ENCODE measurements around the gene CXCR1.
"Not testable (repeated sequence)": the region's sequence is repeated elsewhere in the genome, so short reads cannot be mapped to it uniquely, and the experiment has no call there.

Gene CXCR1

DNA sequence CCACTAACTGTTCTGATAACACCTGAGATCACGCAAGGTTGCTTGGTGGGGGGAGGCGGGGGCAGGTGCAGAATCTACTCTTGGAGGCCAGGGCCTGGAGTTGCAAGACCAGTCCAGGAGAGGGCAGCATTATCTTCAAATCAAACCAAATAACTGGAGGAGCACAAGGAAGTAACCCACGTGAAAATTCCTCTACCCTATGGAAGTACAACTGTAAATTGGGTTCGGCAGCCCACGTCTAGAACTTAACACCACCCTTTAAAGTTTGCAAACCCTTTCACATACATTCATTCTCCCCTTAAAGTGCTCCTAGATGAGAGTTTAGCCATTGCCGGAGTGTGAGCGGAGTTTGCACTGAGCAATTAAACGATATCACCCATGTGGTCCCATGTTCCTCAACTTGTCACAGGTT is 19.6 kb upstream of the CXCR1 start:
- POLR2A ChIA-PET (ENCODE audit: low non-redundant PET) = no interaction called here
- CTCF ChIA-PET = no interaction called here
- H3K27ac ChIP-seq = no peak overlapping the region
- peak; percentile 88 for TF ChIP-seq CTCF (conservative IDR thresholded peaks at IDR 0.05; ENCODE audit: low read depth)
- peak; percentile 84 for DNase-seq (ENCODE audit: low spot score)

- DNase-seq (ENCODE audit: low spot score) = no peak
- POLR2A ChIA-PET (ENCODE audit: low non-redundant PET) = no interaction called here
- no peak for TF ChIP-seq CTCF (conservative IDR thresholded peaks at IDR 0.05; ENCODE audit: low read depth)
- CTCF ChIA-PET = interaction anchor here (0.7 kb wide), 1 partner anchor 205 kb away, joined by 3 read pairs; no protein-coding TSS in a partner anchor
- no peak overlapping the region for H3K27ac ChIP-seq
These were observed 17.6 kb upstream of the CXCR1 start for GRCh38 chr2:218184331-218184730.

DNA sequence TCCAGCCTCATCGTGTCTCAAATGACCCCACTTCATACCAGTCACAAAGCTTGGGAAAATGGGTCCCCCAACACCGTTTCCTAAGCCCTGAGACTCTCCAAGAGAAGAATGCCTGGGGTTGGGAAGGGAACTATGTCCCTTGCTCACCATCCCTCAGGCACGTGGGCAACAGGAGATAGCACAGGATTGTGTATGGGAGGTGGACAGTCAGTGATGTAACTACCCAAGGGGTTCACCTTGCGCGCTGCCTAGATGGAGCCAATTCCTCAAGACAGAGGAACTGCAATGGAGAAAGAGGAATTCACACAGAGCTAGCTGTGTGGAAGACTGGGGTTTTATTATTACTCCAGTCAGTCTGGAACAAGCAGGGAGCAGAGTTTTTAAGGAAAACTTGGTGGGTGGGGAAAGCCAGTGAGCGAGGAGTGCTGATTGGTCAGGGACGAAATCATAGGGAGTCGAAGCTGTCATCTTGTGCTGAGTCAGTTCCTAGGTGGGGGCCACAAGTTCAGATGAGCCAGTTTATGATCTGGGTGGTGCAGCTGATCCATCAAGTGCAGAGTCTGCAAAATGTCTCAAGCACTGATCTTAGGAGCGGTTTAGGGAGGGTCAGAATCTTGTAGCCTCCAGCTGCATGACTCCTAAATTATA is 13.8 kb upstream of the CXCR1 start:
- CTCF ChIA-PET = interaction anchor here (0.7 kb wide), 1 partner anchor 464 kb away, joined by 3 read pairs; no protein-coding TSS in a partner anchor
- H3K27ac ChIP-seq = no peak overlapping the region
- TF ChIP-seq CTCF (conservative IDR thresholded peaks at IDR 0.05; ENCODE audit: low read depth) = no peak
- POLR2A ChIA-PET (ENCODE audit: low non-redundant PET) = no interaction called here
- no peak for DNase-seq (ENCODE audit: low spot score)

- TF ChIP-seq CTCF (conservative IDR thresholded peaks at IDR 0.05; ENCODE audit: low read depth) = no peak
- no peak overlapping the region for H3K27ac ChIP-seq
- ChIA-PET POLR2A (ENCODE audit: low non-redundant PET) (no interaction called here), CTCF (no interaction called here)
- DNase-seq (ENCODE audit: low spot score) = no peak
These were observed 13.0 kb upstream of the CXCR1 start for GRCh38 chr2:218179782-218180181.

- POLR2A ChIA-PET (ENCODE audit: low non-redundant PET) = no interaction called here
These were observed 6.1 kb upstream of the CXCR1 start for GRCh38 chr2:218172845-218173244.

GRCh38 chr2:218171744-218172143 is 5.0 kb upstream of the CXCR1 start:
- CTCF ChIA-PET = interaction anchor here (0.9 kb wide), 1 partner anchor 9 kb away, joined by 4 read pairs; no protein-coding TSS in a partner anchor
- H3K27ac ChIP-seq; POLR2A ChIA-PET (ENCODE audit: low non-redundant PET); DNase-seq (ENCODE audit: low spot score): not testable (repeated sequence)

More at GRCh38 chr2:218172845-218173244, 6.1 kb upstream of the CXCR1 start:
- H3K27ac ChIP-seq = no peak overlapping the region
- CTCF ChIA-PET = no interaction called here
- no peak for DNase-seq (ENCODE audit: low spot score)
- TF ChIP-seq CTCF (conservative IDR thresholded peaks at IDR 0.05; ENCODE audit: low read depth) = no peak

GRCh38 chr2:218169757-218170546 is 3.2 kb upstream of the CXCR1 start:
- no peak for TF ChIP-seq CTCF (conservative IDR thresholded peaks at IDR 0.05; ENCODE audit: low read depth)
- no peak overlapping the region for H3K27ac ChIP-seq
- no peak for DNase-seq (ENCODE audit: low spot score)
- ChIA-PET CTCF (no interaction called here), POLR2A (ENCODE audit: low non-redundant PET) (no interaction called here)
